ENCODE results near the gene GPR61.

- TF ChIP-seq, protein P1, sequence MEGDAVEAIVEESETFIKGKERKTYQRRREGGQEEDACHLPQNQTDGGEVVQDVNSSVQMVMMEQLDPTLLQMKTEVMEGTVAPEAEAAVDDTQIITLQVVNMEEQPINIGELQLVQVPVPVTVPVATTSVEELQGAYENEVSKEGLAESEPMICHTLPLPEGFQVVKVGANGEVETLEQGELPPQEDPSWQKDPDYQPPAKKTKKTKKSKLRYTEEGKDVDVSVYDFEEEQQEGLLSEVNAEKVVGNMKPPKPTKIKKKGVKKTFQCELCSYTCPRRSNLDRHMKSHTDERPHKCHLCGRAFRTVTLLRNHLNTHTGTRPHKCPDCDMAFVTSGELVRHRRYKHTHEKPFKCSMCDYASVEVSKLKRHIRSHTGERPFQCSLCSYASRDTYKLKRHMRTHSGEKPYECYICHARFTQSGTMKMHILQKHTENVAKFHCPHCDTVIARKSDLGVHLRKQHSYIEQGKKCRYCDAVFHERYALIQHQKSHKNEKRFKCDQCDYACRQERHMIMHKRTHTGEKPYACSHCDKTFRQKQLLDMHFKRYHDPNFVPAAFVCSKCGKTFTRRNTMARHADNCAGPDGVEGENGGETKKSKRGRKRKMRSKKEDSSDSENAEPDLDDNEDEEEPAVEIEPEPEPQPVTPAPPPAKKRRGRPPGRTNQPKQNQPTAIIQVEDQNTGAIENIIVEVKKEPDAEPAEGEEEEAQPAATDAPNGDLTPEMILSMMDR (IDR thresholded peaks at IDR 0.05; ENCODE audit: low read depth, low read length) = no peak
- TF ChIP-seq POLR2A (IDR thresholded peaks at IDR 0.05; ENCODE audit: extremely low read depth, insufficient read length) = no peak
Observed at GRCh38 chr1:109508873-109509175, 30.8 kb upstream of the GPR61 start.
